ENCODE results near the gene USP48.
"Not testable (repeated sequence)": the region's sequence is repeated elsewhere in the genome, so short reads cannot be mapped to it uniquely, and the experiment has no call there.

USP48 gene

GRCh38 chr1:21782868-21783678, at the start of gene USP48:
Gene USP48, minus strand, starts transcription at chr1:21783149. Its CDS starts 192 bp downstream, at chr1:21782957.
- DNase-seq (ENCODE audit: extremely low read depth in 1 of 2, low read depth in 1 of 2): peak; percentile 90 to 94

GRCh38 chr1:21831454-21831970, 48.6 kb upstream of the USP48 start:
- no peak for DNase-seq (ENCODE audit: extremely low read depth in 1 of 2, low read depth in 1 of 2)

GRCh38 chr1:21830792-21831453, 48.0 kb upstream of the USP48 start:
- no peak for DNase-seq (ENCODE audit: extremely low read depth in 1 of 2, low read depth in 1 of 2)

GRCh38 chr1:21829294-21829693, 46.3 kb upstream of the USP48 start:
- DNase-seq (ENCODE audit: extremely low read depth in 1 of 2, low read depth in 1 of 2): no peak

GRCh38 chr1:21828506-21829210, 45.7 kb upstream of the USP48 start:
- no peak for DNase-seq (ENCODE audit: extremely low read depth in 1 of 2, low read depth in 1 of 2)

- no peak for DNase-seq (ENCODE audit: extremely low read depth in 1 of 2, low read depth in 1 of 2)
Observed at GRCh38 chr1:21828075-21828474, 45.1 kb upstream of the USP48 start.

- DNase-seq (ENCODE audit: extremely low read depth in 1 of 2, low read depth in 1 of 2): no peak
Observed at GRCh38 chr1:21827141-21827679, 44.3 kb upstream of the USP48 start.

GRCh38 chr1:21826694-21827093, 43.7 kb upstream of the USP48 start:
- DNase-seq (ENCODE audit: extremely low read depth in 1 of 2, low read depth in 1 of 2): not testable (repeated sequence)

- no peak for DNase-seq (ENCODE audit: extremely low read depth in 1 of 2, low read depth in 1 of 2)
Observed at GRCh38 chr1:21825393-21825792, 42.4 kb upstream of the USP48 start.

- no peak for DNase-seq (ENCODE audit: extremely low read depth in 1 of 2, low read depth in 1 of 2)
Observed at GRCh38 chr1:21824926-21825325, 42.0 kb upstream of the USP48 start.

GRCh38 chr1:21823980-21824702, 41.2 kb upstream of the USP48 start:
- DNase-seq (ENCODE audit: extremely low read depth in 1 of 2, low read depth in 1 of 2): no peak

- no peak for DNase-seq (ENCODE audit: extremely low read depth in 1 of 2, low read depth in 1 of 2)
Observed at GRCh38 chr1:21823206-21823979, 40.4 kb upstream of the USP48 start.

GRCh38 chr1:21822349-21822748, 39.4 kb upstream of the USP48 start:
- DNase-seq (ENCODE audit: extremely low read depth in 1 of 2, low read depth in 1 of 2): no peak

GRCh38 chr1:21821385-21822019, 38.6 kb upstream of the USP48 start:
- no peak for DNase-seq (ENCODE audit: extremely low read depth in 1 of 2, low read depth in 1 of 2)

- no peak for DNase-seq (ENCODE audit: extremely low read depth in 1 of 2, low read depth in 1 of 2)
Observed at GRCh38 chr1:21820597-21821232, 37.8 kb upstream of the USP48 start.

GRCh38 chr1:21818656-21819055, 35.7 kb upstream of the USP48 start:
- DNase-seq (ENCODE audit: extremely low read depth in 1 of 2, low read depth in 1 of 2): no peak

GRCh38 chr1:21816602-21817302, 33.8 kb upstream of the USP48 start:
- no peak for DNase-seq (ENCODE audit: extremely low read depth in 1 of 2, low read depth in 1 of 2)

- no peak for DNase-seq (ENCODE audit: extremely low read depth in 1 of 2, low read depth in 1 of 2)
Observed at GRCh38 chr1:21815724-21816321, 32.9 kb upstream of the USP48 start.

Data from activated CD8-positive, alpha-beta memory T cell treated with anti-CD3 and anti-CD28 coated beads for 1 hour (primary cell).